K562 (cell line): Measurements from ENCODE around the gene DPH5. TPM values are rescaled to one million over a fixed set of nuclear protein-coding genes. Genes with fewer than 3 reads are reported as not detected.
A peak's percentile ranks its signal among the peaks of the same experiment; 100 is the strongest.

Experiments used
- ETV6 ChIP-seq, 3 experiments: fragments of 150-350 bp in 1 of 3; sonication (generic) in 1 of 3; formaldehyde crosslinking in 1 of 3; IDR thresholded peaks; 2 replicates each; pipeline versions ENCODE4 v1.6.1 to v1.8.0; 2014 to 2022; ENCODE audit warnings: borderline replicate concordance in 2 of 3, low read depth in 2 of 3, antibody characterized with exemption in 1 of 3, low read length in 1 of 3, mild to moderate bottlenecking in 1 of 3, missing genetic modification reagents in 1 of 3
- FOXA3 ChIP-seq, 2 experiments: fragments of 450-650 bp in 1 of 2; sonication (generic) in 1 of 2; formaldehyde crosslinking; IDR thresholded peaks in 1 of 2; conservative IDR thresholded peaks in 1 of 2; 2 replicates each; pipeline versions ENCODE4 v1.4.0 to v1.8.0; 2020 to 2022; ENCODE audit warnings: mild to moderate bottlenecking in 2 of 2, missing genetic modification reagents in 1 of 2
- MXI1 ChIP-seq: IDR thresholded peaks from 2 replicates; pipeline ENCODE4 v1.6.1; 2011; ENCODE audit warnings: low read depth, mild to moderate bottlenecking, improper control_type of control experiment, low read length
- NCOA1 ChIP-seq: fragments of 450-650 bp; IDR thresholded peaks from 2 replicates; pipeline ENCODE4 v1.6.1; 2016; ENCODE audit warnings: low read depth
- RBM39 ChIP-seq: fragments of 200-400 bp; formaldehyde crosslinking; optimal IDR thresholded peaks from 2 replicates; pipeline ENCODE3; 2018; ENCODE audit warnings: low read depth, low read length
- SUPT5H ChIP-seq: fragments of 450-650 bp; IDR thresholded peaks from 2 replicates; pipeline ENCODE4 v1.6.1; 2016
- TGIF2 ChIP-seq: sonication (generic); formaldehyde crosslinking; IDR thresholded peaks from 2 replicates; pipeline ENCODE4 v1.8.1; 2022; ENCODE audit warnings: mild to moderate bottlenecking, missing genetic modification reagents, moderate library complexity
- ZNF766 ChIP-seq: fragments of 200-800 bp; sonication (Bioruptor generic); conservative IDR thresholded peaks from 2 replicates; pipeline ENCODE4 v1.6.1; 2016; ENCODE audit warnings: missing genetic modification characterization, missing compliant biosample characterization
- polyA plus RNA-seq, 8 experiments: library from polyadenylated mRNA; depleted of rRNA in 4 of 8; stranded (reverse) in 5 of 8; unstranded in 3 of 8; fragments of >200 nt; fragmentation: Nextera tagmentation in 2 of 8; fragmentation: Illumina TruSeq in 1 of 8; extraction: Ambion mirVana in 2 of 8; extraction: Trizol in 1 of 8; gene quantifications; 2 replicates each; pipeline versions ENCODE4 v1.2.1 to v1.2.3, GENCODE V29; 2011 to 2014; ENCODE audit warnings: inconsistent platforms in 1 of 8, missing spikeins in 1 of 8
- total RNA-seq, 7 experiments: library from RNA; depleted of rRNA in 6 of 7; stranded (reverse); fragments of >200 nt in 6 of 7; fragmentation: Illumina TruSeq in 2 of 7; extraction: Trizol in 2 of 7; gene quantifications; 2 replicates each; pipeline versions ENCODE4 v1.2.1 to v1.2.3, GENCODE V29; 2011 to 2021; ENCODE audit warnings: low replicate concordance in 1 of 7
- TF ChIP-seq, protein P1 (sequence below), 3 experiments: fragments of 200-800 bp in 1 of 3; sonication (Bioruptor generic) in 1 of 3; sonication (generic) in 1 of 3; formaldehyde crosslinking in 1 of 3; IDR thresholded peaks; 2 replicates each; pipeline versions ENCODE4 v1.6.1 to v1.8.0; 2016 to 2022; ENCODE audit warnings: mild to moderate bottlenecking in 2 of 3, missing compliant biosample characterization in 2 of 3, missing genetic modification characterization in 2 of 3, missing genetic modification reagents in 1 of 3
- TF ChIP-seq, protein P2 (sequence below): sonication (generic); formaldehyde crosslinking; IDR thresholded peaks from 2 replicates; pipeline ENCODE4 v1.8.1; 2023; ENCODE audit warnings: mild to moderate bottlenecking, missing genetic modification reagents
- TF ChIP-seq, protein P3 (sequence below): IDR thresholded peaks from 3 replicates; pipeline ENCODE4 v1.6.1; 2011; ENCODE audit warnings: borderline replicate concordance, mild to moderate bottlenecking, moderate library complexity; ENCODE audit not compliant: insufficient read length; ENCODE audit errors: extremely low read depth
- TF ChIP-seq, protein P4 (sequence below): fragments of 250-450 bp; sonication (Bioruptor Pico); IDR thresholded peaks from 2 replicates; pipeline ENCODE4 v1.4.0; 2020; ENCODE audit warnings: mild to moderate bottlenecking
- TF ChIP-seq, protein P5 (sequence below): fragments of 450-650 bp; IDR thresholded peaks from 2 replicates; pipeline ENCODE4 v1.6.1; 2016; ENCODE audit warnings: mild to moderate bottlenecking

Gene DPH5
- total and polyA plus RNA-seq, 9 of the 15 experiments (the other 6 are each of a cell fraction or from before 2014, with no cell fraction given) = 37.6 to 159 (median 89.7) TPM

DNA sequence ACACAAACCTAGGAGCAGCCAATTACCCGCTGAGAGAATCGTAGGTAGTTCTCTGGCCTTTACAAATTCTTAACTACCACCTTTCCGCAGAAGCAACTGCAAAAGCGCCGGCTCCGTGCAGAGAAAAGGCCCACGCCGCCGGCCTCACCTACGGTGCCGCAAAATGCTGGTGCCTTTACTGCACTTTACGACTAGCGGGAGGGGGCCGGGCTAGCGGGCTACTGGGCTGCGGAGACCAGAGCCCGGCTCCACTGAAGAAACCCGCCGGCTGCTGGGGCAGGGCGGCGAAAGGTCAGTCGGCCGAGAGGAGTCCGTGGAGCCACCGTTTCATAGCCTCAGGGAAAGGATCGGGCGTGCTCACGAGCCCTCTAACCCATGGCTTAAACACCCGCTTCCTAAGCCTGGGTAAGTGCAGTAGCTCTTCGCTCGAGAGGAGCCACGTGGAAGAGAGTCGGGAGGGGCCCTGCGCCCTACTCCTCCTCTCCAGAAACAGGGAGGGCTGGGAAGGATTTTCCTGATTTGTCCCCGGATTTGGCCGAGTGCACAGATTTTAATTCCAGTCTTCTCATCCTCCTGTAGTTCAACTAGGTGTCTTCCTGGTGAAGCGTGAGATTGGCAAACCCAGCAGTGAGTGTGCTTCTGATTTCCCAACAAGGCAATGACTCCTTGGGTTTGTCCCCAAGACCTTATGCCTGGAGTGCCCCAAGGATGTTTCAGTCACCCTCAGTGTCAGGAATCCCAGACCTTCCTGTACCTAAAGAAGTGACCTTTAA, at the start of gene DPH5 (continued):
- TF ChIP-seq, protein P1, sequence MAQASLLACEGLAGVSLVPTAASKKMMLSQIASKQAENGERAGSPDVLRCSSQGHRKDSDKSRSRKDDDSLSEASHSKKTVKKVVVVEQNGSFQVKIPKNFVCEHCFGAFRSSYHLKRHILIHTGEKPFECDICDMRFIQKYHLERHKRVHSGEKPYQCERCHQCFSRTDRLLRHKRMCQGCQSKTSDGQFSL (CRISPR knock-in tag; IDR thresholded peaks at IDR 0.05) = 0 out of 2 replicates have a peak, but pooled peaks have one; percentile 30
- TF ChIP-seq, protein P1 (tag; IDR thresholded peaks at IDR 0.05) = no peak
- TF ChIP-seq ZNF766 (CRISPR knock-in tag) = peak; percentile 83; the same call in 1 of the 2 replicates
- TF ChIP-seq, protein P2, sequence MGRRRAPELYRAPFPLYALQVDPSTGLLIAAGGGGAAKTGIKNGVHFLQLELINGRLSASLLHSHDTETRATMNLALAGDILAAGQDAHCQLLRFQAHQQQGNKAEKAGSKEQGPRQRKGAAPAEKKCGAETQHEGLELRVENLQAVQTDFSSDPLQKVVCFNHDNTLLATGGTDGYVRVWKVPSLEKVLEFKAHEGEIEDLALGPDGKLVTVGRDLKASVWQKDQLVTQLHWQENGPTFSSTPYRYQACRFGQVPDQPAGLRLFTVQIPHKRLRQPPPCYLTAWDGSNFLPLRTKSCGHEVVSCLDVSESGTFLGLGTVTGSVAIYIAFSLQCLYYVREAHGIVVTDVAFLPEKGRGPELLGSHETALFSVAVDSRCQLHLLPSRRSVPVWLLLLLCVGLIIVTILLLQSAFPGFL (CRISPR knock-in tag) = peak; percentile 25; the same call in 1 of the 2 replicates
- no peak for TF ChIP-seq FOXA3 (CRISPR knock-in tag; conservative IDR thresholded peaks at IDR 0.05 in 1 of 2, IDR thresholded peaks at IDR 0.05 in 1 of 2)
- TF ChIP-seq, protein P3, sequence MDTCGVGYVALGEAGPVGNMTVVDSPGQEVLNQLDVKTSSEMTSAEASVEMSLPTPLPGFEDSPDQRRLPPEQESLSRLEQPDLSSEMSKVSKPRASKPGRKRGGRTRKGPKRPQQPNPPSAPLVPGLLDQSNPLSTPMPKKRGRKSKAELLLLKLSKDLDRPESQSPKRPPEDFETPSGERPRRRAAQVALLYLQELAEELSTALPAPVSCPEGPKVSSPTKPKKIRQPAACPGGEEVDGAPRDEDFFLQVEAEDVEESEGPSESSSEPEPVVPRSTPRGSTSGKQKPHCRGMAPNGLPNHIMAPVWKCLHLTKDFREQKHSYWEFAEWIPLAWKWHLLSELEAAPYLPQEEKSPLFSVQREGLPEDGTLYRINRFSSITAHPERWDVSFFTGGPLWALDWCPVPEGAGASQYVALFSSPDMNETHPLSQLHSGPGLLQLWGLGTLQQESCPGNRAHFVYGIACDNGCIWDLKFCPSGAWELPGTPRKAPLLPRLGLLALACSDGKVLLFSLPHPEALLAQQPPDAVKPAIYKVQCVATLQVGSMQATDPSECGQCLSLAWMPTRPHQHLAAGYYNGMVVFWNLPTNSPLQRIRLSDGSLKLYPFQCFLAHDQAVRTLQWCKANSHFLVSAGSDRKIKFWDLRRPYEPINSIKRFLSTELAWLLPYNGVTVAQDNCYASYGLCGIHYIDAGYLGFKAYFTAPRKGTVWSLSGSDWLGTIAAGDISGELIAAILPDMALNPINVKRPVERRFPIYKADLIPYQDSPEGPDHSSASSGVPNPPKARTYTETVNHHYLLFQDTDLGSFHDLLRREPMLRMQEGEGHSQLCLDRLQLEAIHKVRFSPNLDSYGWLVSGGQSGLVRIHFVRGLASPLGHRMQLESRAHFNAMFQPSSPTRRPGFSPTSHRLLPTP = no peak
- TF ChIP-seq SUPT5H = peak; percentile 96
- TF ChIP-seq MXI1 = peak; percentile 85
- TF ChIP-seq TGIF2 (CRISPR knock-in tag) = no peak
- TF ChIP-seq, protein P4, sequence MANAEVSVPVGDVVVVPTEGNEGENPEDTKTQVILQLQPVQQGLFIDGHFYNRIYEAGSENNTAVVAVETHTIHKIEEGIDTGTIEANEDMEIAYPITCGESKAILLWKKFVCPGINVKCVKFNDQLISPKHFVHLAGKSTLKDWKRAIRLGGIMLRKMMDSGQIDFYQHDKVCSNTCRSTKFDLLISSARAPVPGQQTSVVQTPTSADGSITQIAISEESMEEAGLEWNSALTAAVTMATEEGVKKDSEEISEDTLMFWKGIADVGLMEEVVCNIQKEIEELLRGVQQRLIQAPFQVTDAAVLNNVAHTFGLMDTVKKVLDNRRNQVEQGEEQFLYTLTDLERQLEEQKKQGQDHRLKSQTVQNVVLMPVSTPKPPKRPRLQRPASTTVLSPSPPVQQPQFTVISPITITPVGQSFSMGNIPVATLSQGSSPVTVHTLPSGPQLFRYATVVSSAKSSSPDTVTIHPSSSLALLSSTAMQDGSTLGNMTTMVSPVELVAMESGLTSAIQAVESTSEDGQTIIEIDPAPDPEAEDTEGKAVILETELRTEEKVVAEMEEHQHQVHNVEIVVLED (CRISPR knock-in tag) = peak; percentile 5; the same call in 1 of the 2 replicates
- peak; percentile 75 for TF ChIP-seq RBM39
- TF ChIP-seq ETV6 (IDR thresholded peaks at IDR 0.05; ENCODE audit: borderline replicate concordance in 1 of 2, low read depth in 2 of 2, low read length in 1 of 2) = no peak
- TF ChIP-seq ETV6 (CRISPR knock-in tag; IDR thresholded peaks at IDR 0.05; ENCODE audit: borderline replicate concordance) = no peak
- TF ChIP-seq NCOA1 = 0 out of 2 replicates have a peak, but pooled peaks have one; percentile 20
- TF ChIP-seq, protein P5, sequence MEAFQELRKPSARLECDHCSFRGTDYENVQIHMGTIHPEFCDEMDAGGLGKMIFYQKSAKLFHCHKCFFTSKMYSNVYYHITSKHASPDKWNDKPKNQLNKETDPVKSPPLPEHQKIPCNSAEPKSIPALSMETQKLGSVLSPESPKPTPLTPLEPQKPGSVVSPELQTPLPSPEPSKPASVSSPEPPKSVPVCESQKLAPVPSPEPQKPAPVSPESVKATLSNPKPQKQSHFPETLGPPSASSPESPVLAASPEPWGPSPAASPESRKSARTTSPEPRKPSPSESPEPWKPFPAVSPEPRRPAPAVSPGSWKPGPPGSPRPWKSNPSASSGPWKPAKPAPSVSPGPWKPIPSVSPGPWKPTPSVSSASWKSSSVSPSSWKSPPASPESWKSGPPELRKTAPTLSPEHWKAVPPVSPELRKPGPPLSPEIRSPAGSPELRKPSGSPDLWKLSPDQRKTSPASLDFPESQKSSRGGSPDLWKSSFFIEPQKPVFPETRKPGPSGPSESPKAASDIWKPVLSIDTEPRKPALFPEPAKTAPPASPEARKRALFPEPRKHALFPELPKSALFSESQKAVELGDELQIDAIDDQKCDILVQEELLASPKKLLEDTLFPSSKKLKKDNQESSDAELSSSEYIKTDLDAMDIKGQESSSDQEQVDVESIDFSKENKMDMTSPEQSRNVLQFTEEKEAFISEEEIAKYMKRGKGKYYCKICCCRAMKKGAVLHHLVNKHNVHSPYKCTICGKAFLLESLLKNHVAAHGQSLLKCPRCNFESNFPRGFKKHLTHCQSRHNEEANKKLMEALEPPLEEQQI = peak; percentile 56; the same call in 1 of the 2 replicates
